ENCODE data around the gene RAB10. TPM values are rescaled to one million over a fixed set of nuclear protein-coding genes. Genes with fewer than 3 reads are reported as not detected.

Gene RAB10
- total RNA-seq, 1 donor from 2014 or later: 79.3 TPM

DNA sequence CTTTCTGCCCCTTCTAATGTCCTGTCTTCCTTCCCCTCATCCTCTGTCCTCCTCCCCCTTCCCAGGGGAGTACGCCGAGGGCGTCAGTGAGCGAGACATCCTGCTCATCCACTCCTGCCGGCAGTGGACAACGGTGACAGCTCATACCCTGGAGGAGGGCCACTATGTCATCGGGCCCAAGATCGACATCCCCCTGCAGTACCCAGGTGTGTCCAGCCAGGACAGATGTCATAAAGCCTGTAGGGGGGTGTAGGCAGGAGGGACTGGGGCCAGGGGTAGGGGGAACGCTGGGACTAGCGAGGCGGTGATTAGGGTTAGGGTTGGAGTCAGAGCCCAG lies 142.4 kb downstream of the RAB10 start:
- H3K4me1 Mint-ChIP-seq: peaks cover 25% of the 10 kb centered on the region
- intact Hi-C loops (cut with micrococcal nuclease): no loop called here
- no peaks in the 10 kb centered on the region for H3K9me3 Mint-ChIP-seq
- no peak for DNase-seq
- no peak overlapping the region for H3K27ac Mint-ChIP-seq
- ChIA-PET POLR2A (no interaction called here), CTCF (interaction anchor here (0.6 kb wide), 1 partner anchor 8 kb away, joined by 3 read pairs; no protein-coding TSS in a partner anchor)
- TF ChIP-seq, protein P1, sequence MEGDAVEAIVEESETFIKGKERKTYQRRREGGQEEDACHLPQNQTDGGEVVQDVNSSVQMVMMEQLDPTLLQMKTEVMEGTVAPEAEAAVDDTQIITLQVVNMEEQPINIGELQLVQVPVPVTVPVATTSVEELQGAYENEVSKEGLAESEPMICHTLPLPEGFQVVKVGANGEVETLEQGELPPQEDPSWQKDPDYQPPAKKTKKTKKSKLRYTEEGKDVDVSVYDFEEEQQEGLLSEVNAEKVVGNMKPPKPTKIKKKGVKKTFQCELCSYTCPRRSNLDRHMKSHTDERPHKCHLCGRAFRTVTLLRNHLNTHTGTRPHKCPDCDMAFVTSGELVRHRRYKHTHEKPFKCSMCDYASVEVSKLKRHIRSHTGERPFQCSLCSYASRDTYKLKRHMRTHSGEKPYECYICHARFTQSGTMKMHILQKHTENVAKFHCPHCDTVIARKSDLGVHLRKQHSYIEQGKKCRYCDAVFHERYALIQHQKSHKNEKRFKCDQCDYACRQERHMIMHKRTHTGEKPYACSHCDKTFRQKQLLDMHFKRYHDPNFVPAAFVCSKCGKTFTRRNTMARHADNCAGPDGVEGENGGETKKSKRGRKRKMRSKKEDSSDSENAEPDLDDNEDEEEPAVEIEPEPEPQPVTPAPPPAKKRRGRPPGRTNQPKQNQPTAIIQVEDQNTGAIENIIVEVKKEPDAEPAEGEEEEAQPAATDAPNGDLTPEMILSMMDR (IDR thresholded peaks at IDR 0.05): no peak
- peaks cover 43% of the 10 kb centered on the region for H3K27me3 Mint-ChIP-seq
- H3K4me3 Mint-ChIP-seq: no peak overlapping the region
- no peak for ATAC-seq (ENCODE audit: low read depth)
- no peaks in the 10 kb centered on the region for H3K36me3 Mint-ChIP-seq (ENCODE audit: low read depth)

- Mint-ChIP-seq H3K27me3 (peaks cover 35% of the 10 kb centered on the region), H3K27ac (no peak overlapping the region), H3K36me3 (ENCODE audit: low read depth) (no peaks in the 10 kb centered on the region), H3K4me3 (no peak overlapping the region), H3K4me1 (peaks cover 18% of the 10 kb centered on the region), H3K9me3 (no peaks in the 10 kb centered on the region)
- ChIA-PET CTCF (no interaction called here), POLR2A (no interaction called here)
- no peak for DNase-seq
- TF ChIP-seq, protein P1 (IDR thresholded peaks at IDR 0.05): no peak
- no peak for ATAC-seq (ENCODE audit: low read depth)
- intact Hi-C loops (cut with micrococcal nuclease): no loop called here
Measured at GRCh38 chr2:26177122-26177521, 143.2 kb downstream of the RAB10 start.

GRCh38 chr2:26178246-26178645 lies 144.4 kb downstream of the RAB10 start:
- intact Hi-C loops (cut with micrococcal nuclease): no loop called here
- Mint-ChIP-seq H3K4me1 (peaks cover 15% of the 10 kb centered on the region), H3K27me3 (peaks cover 32% of the 10 kb centered on the region), H3K36me3 (ENCODE audit: low read depth) (no peaks in the 10 kb centered on the region), H3K4me3 (no peak overlapping the region), H3K27ac (no peak overlapping the region), H3K9me3 (no peaks in the 10 kb centered on the region)
- TF ChIP-seq, protein P1 (IDR thresholded peaks at IDR 0.05): no peak
- DNase-seq: no peak
- ChIA-PET CTCF (no interaction called here), POLR2A (interaction anchor here (0.7 kb wide), 1 partner anchor 66 kb away, joined by 5 read pairs; no protein-coding TSS in a partner anchor)
- no peak for ATAC-seq (ENCODE audit: low read depth)

GRCh38 chr2:26178746-26179436 lies 145.0 kb downstream of the RAB10 start:
- ATAC-seq (ENCODE audit: low read depth) (peak; percentile 60), DNase-seq (no peak)
- CTCF ChIA-PET: no interaction called here
- Mint-ChIP-seq H3K27me3 (peaks cover 32% of the 10 kb centered on the region), H3K4me3 (peak overlapping the region; percentile 78), H3K27ac (no peak overlapping the region), H3K4me1 (peaks cover 13% of the 10 kb centered on the region), H3K9me3 (no peaks in the 10 kb centered on the region), H3K36me3 (ENCODE audit: low read depth) (no peaks in the 10 kb centered on the region)
- intact Hi-C loops (cut with micrococcal nuclease): no loop called here
- POLR2A ChIA-PET: interaction anchor here (0.7 kb wide), 1 partner anchor 65 kb away, joined by 5 read pairs; no protein-coding TSS in a partner anchor
- TF ChIP-seq, protein P1 (IDR thresholded peaks at IDR 0.05): no peak

GRCh38 chr2:26179446-26179913 lies 145.6 kb downstream of the RAB10 start:
- POLR2A ChIA-PET: no interaction called here
- Mint-ChIP-seq H3K27me3 (peaks cover 29% of the 10 kb centered on the region), H3K4me3 (peak overlapping the region; percentile 78), H3K36me3 (ENCODE audit: low read depth) (no peaks in the 10 kb centered on the region), H3K9me3 (no peaks in the 10 kb centered on the region), H3K27ac (no peak overlapping the region), H3K4me1 (peaks cover 10% of the 10 kb centered on the region)
- no peak for ATAC-seq (ENCODE audit: low read depth)
- CTCF ChIA-PET: no interaction called here
- intact Hi-C loops (cut with micrococcal nuclease): no loop called here
- TF ChIP-seq, protein P1 (IDR thresholded peaks at IDR 0.05): no peak
- DNase-seq: no peak

All from activated B cell treated with CpG ODN at 0.5 μM for 24 hours (primary cell).